ENCODE results near the gene KRT13. TPM values are rescaled to one million over a fixed set of nuclear protein-coding genes. Genes with fewer than 3 reads are reported as not detected.

KRT13 gene
- total and polyA plus RNA-seq, 7 donors: 0.46 to 54.1 (median 4.3) TPM; not detected in 3

DNA sequence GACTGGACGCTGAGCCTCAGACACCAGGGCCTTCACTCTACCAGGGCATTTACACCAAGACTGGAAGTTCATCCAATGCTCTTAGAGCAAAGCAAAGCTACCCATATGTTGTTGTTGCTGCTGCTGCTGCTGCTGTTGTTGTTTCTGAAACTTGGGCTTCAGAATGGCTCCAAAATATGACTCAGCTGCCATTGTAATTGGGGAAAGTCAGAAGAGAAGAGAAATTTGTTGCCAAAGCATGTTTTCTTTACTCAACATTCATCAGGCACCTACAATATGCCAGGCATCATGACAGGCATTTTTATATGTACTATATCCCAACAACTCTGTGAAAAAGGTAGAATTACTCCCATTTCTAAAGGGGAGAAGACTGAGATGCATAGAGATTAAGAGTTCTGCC lies 50.2 kb downstream of the KRT13 start:
- H3K27me3 ChIP-seq: peaks cover 0 to 3% (median 0%) of the 10 kb centered on the region in 3 donors
- no peaks in the 10 kb centered on the region for H3K4me1 ChIP-seq
- 86 to 97% methylated on average over 1 of the region's 1 CpG for WGBS, 2 donors
- H3K4me3 ChIP-seq: no peak overlapping the region
- H3K27ac ChIP-seq: no peak overlapping the region
- no peaks in the 10 kb centered on the region for H3K9me3 ChIP-seq
- no peaks in the 10 kb centered on the region for H3K36me3 ChIP-seq
- intact Hi-C loops (cut with DNase I): no loop called here
- DNase-seq: no peak
- no peak for TF ChIP-seq POLR2AphosphoS5 (IDR thresholded peaks at IDR 0.05)
- TF ChIP-seq EP300 (IDR thresholded peaks at IDR 0.05): no peak
- no peak for TF ChIP-seq POLR2A (IDR thresholded peaks at IDR 0.05)
- TF ChIP-seq, protein P1, sequence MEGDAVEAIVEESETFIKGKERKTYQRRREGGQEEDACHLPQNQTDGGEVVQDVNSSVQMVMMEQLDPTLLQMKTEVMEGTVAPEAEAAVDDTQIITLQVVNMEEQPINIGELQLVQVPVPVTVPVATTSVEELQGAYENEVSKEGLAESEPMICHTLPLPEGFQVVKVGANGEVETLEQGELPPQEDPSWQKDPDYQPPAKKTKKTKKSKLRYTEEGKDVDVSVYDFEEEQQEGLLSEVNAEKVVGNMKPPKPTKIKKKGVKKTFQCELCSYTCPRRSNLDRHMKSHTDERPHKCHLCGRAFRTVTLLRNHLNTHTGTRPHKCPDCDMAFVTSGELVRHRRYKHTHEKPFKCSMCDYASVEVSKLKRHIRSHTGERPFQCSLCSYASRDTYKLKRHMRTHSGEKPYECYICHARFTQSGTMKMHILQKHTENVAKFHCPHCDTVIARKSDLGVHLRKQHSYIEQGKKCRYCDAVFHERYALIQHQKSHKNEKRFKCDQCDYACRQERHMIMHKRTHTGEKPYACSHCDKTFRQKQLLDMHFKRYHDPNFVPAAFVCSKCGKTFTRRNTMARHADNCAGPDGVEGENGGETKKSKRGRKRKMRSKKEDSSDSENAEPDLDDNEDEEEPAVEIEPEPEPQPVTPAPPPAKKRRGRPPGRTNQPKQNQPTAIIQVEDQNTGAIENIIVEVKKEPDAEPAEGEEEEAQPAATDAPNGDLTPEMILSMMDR (IDR thresholded peaks at IDR 0.05): no peak

DNA sequence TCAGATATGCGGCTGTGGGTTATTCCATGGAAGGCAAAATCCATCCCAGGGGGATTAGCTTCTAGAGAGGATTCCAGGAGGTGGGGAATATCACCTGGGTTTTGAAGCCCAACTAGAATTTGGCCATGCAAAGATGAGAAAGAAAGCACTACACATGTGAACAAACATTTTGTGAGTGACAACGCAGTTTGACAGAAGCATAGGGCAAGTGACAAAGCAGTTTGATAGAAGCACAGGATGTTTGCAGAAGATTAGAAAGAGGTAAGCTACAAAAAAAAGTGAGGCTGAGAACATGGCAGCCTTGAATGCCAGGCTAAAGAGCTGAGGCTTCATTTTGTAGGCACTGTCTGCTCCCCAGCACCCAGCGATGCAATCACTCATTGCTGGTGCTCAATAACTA lies 52.3 kb downstream of the KRT13 start:
- 90% methylated on average over 3 of the region's 3 CpGs for WGBS, 2 donors
- TF ChIP-seq POLR2A (IDR thresholded peaks at IDR 0.05) (no peak), POLR2AphosphoS5 (IDR thresholded peaks at IDR 0.05) (no peak), EP300 (IDR thresholded peaks at IDR 0.05) (no peak)
- TF ChIP-seq, protein P1 (IDR thresholded peaks at IDR 0.05): no peak
- no peak for DNase-seq
- Histone ChIP-seq H3K27me3 (peaks cover 0 to 3% (median 0%) of the 10 kb centered on the region in 3 donors), H3K36me3 (no peaks in the 10 kb centered on the region), H3K27ac (no peak overlapping the region), H3K9me3 (no peaks in the 10 kb centered on the region), H3K4me1 (no peaks in the 10 kb centered on the region), H3K4me3 (no peak overlapping the region)
- intact Hi-C loops (cut with DNase I): no loop called here

DNA sequence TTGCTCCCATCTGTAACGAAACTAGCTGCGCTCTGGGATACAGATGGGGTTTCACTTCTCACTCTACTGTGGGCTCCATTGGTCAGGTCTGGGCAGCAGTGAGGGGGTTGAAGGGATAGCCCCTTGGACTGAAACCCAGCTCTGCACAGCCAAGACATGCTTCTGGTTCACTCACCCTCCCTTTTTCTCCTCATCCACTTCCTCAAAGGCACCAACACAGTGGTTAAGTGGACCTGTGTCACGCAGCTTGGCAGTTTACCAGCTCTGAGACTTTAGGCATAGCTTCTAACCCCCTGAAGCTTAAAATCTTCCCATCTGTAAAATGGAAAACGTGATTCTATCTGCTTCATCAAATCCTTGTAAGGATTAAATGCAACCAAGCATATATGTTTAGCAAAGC lies 53.1 kb downstream of the KRT13 start:
- intact Hi-C loops (cut with DNase I): no loop called here
- DNase-seq: no peak
- Histone ChIP-seq H3K27ac (no peak overlapping the region), H3K4me1 (no peaks in the 10 kb centered on the region), H3K27me3 (peaks cover 0 to 3% (median 0%) of the 10 kb centered on the region in 3 donors), H3K4me3 (no peak overlapping the region), H3K9me3 (no peaks in the 10 kb centered on the region), H3K36me3 (no peaks in the 10 kb centered on the region)
- 50 to 52% methylated on average over 4 of the region's 4 CpGs for WGBS, 2 donors
- TF ChIP-seq, protein P1 (IDR thresholded peaks at IDR 0.05): no peak

DNA sequence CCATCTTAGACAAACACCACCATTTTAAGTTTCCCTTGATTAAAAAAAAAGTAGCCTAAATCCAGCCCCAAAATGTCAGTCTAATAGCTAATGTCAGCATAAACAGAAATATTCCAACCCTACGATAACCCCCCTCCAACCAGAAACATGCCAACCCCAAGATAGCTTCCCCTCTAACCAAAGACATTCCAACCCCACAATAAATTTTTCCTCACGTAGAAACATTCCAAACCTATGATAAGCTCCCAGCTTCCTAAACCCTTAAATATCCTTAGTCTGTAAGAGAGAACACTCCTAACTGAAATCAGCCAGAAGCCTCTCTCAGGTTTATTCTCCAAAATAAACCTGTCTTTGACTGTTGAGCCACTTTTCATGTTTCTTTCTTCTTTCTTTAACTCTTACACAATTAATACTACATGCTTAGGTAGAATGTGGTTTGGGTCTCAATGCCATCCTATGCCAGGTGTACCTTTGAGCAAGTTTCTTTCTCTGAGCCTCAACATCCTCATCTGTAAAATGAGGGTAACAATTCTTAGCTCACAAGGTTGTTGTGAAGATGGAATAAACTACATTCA lies 54.2 kb downstream of the KRT13 start:
- Histone ChIP-seq H3K36me3 (no peaks in the 10 kb centered on the region), H3K27me3 (peaks cover 0 to 3% (median 0%) of the 10 kb centered on the region in 3 donors), H3K4me3 (no peak overlapping the region), H3K4me1 (no peaks in the 10 kb centered on the region), H3K9me3 (no peaks in the 10 kb centered on the region), H3K27ac (no peak overlapping the region)
- intact Hi-C loops (cut with DNase I): no loop called here
- 80 to 86% methylated on average over 2 of the region's 2 CpGs for WGBS, 2 donors
- DNase-seq: no peak
- TF ChIP-seq POLR2A (IDR thresholded peaks at IDR 0.05) (no peak), EP300 (IDR thresholded peaks at IDR 0.05) (no peak), POLR2AphosphoS5 (IDR thresholded peaks at IDR 0.05) (no peak)
- TF ChIP-seq, protein P1 (IDR thresholded peaks at IDR 0.05): no peak

Small RNA genes lying within 50 kb of the gene (small RNA-seq; reads per million reads assigned to genes)
- gene RNU2-32P: 0.06 to 0.22 (median 0.22) reads per million in 3 donors

Other genes with a start within 250 kb of the KRT13 start
- gene KRTAP9-6, start 240.2 kb downstream of the KRT13 start, total RNA-seq: not detected
- not detected for gene KRTAP9-6, start 240.2 kb downstream of the KRT13 start, polyA plus RNA-seq
- gene KRTAP9-7, start 229.9 kb downstream of the KRT13 start, total RNA-seq: not detected
- not detected for gene KRTAP9-7, start 229.9 kb downstream of the KRT13 start, polyA plus RNA-seq
- not detected for gene KRTAP29-1, start 202.8 kb downstream of the KRT13 start, total RNA-seq
- gene KRTAP29-1, start 202.8 kb downstream of the KRT13 start, polyA plus RNA-seq: not detected
- gene KRTAP16-1, start 196.3 kb downstream of the KRT13 start, total RNA-seq: not detected
- not detected for gene KRTAP16-1, start 196.3 kb downstream of the KRT13 start, polyA plus RNA-seq
- not detected for gene KRTAP17-1, start 189.9 kb downstream of the KRT13 start, total RNA-seq
- not detected for gene KRTAP17-1, start 189.9 kb downstream of the KRT13 start, polyA plus RNA-seq
- gene KRT33A, start 154.8 kb downstream of the KRT13 start, total RNA-seq: not detected
- gene KRT33A, start 154.8 kb downstream of the KRT13 start, polyA plus RNA-seq: not detected
- not detected for gene KRT33B, start 135.8 kb downstream of the KRT13 start, total RNA-seq
- not detected for gene KRT33B, start 135.8 kb downstream of the KRT13 start, polyA plus RNA-seq
- not detected for gene KRT34, start 123.3 kb downstream of the KRT13 start, total RNA-seq
- not detected for gene KRT34, start 123.3 kb downstream of the KRT13 start, polyA plus RNA-seq
- not detected for gene KRT31, start 108.0 kb downstream of the KRT13 start, total RNA-seq
- not detected for gene KRT31, start 108.0 kb downstream of the KRT13 start, polyA plus RNA-seq
- not detected for gene KRT37, start 81.0 kb downstream of the KRT13 start, total RNA-seq
- gene KRT37, start 81.0 kb downstream of the KRT13 start, polyA plus RNA-seq: not detected
- not detected for gene KRT38, start 64.6 kb downstream of the KRT13 start, total RNA-seq
- gene KRT38, start 64.6 kb downstream of the KRT13 start, polyA plus RNA-seq: not detected
- gene KRT32, start 38.2 kb downstream of the KRT13 start, total RNA-seq: not detected
- gene KRT32, start 38.2 kb downstream of the KRT13 start, polyA plus RNA-seq: not detected
- gene KRT35, start 24.5 kb downstream of the KRT13 start, total RNA-seq: not detected
- gene KRT35, start 24.5 kb downstream of the KRT13 start, polyA plus RNA-seq: not detected
- gene KRT36, start 15.7 kb downstream of the KRT13 start, total RNA-seq: under 1 TPM in 1 of 4 donors, not detected in 3; 0.33 TPM
- under 1 TPM in 1 of 3 donors, not detected in 2; 0.20 TPM for gene KRT36, start 15.7 kb downstream of the KRT13 start, polyA plus RNA-seq
- not detected for gene KRT15, start 13.3 kb upstream of the KRT13 start, total RNA-seq
- 10 to 100 TPM in 1 of 3 donors, 1 to 10 TPM in 2; 5.4 to 10.3 (median 9.2) TPM for gene KRT15, start 13.3 kb upstream of the KRT13 start, polyA plus RNA-seq
- gene KRT19, start 22.7 kb upstream of the KRT13 start, total RNA-seq: 1 to 10 TPM in 2 of 4 donors, under 1 TPM in 2; 0.49 to 2.5 (median 1.2) TPM
- gene KRT19, start 22.7 kb upstream of the KRT13 start, polyA plus RNA-seq: 1,000 to 10,000 TPM in 2 of 3 donors, 100 to 1,000 TPM in 1; 809 to 2,366 (median 1,184) TPM
- not detected for gene KRT9, start 66.4 kb upstream of the KRT13 start, total RNA-seq
- not detected for gene KRT9, start 66.4 kb upstream of the KRT13 start, polyA plus RNA-seq
- not detected for gene KRT14, start 81.3 kb upstream of the KRT13 start, total RNA-seq
- 1 to 10 TPM in 2 of 3 donors, under 1 TPM in 1; 0.15 to 3.6 (median 1.4) TPM for gene KRT14, start 81.3 kb upstream of the KRT13 start, polyA plus RNA-seq
- under 1 TPM in 1 of 4 donors, not detected in 3; 0.83 TPM for gene KRT16, start 107.2 kb upstream of the KRT13 start, total RNA-seq
- gene KRT16, start 107.2 kb upstream of the KRT13 start, polyA plus RNA-seq: under 1 TPM in 2 of 3 donors, not detected in 1; 0.09 to 0.60 TPM
- 1 to 10 TPM in 2 of 4 donors, not detected in 2; 1.2 to 5.3 TPM for gene KRT17, start 119.0 kb upstream of the KRT13 start, total RNA-seq
- gene KRT17, start 119.0 kb upstream of the KRT13 start, polyA plus RNA-seq: under 1 TPM in 1 of 3 donors, not detected in 2; 0.17 TPM
- gene EIF1, start 183.3 kb upstream of the KRT13 start, total RNA-seq: 100 to 1,000 TPM; 246 to 572 (median 430) TPM
- 100 to 1,000 TPM; 384 to 515 (median 507) TPM for gene EIF1, start 183.3 kb upstream of the KRT13 start, polyA plus RNA-seq
- not detected for gene GAST, start 206.7 kb upstream of the KRT13 start, total RNA-seq
- not detected for gene GAST, start 206.7 kb upstream of the KRT13 start, polyA plus RNA-seq
- 1 to 10 TPM in 3 of 4 donors, under 1 TPM in 1; 0.71 to 4.3 (median 2.5) TPM for gene HAP1, start 229.0 kb upstream of the KRT13 start, total RNA-seq
- under 1 TPM; under 0.01 to 0.47 (median 0.23) TPM for gene HAP1, start 229.0 kb upstream of the KRT13 start, polyA plus RNA-seq

Measured in sigmoid colon (tissue), 7 donors.